H54 (cell line): Measurements from ENCODE around the gene MAP4K2.

Source experiments
- DNase-seq: peaks from one replicate; pipeline ENCODE4 v3.0.0; 2011; ENCODE audit warnings: low spot score, mixed read lengths; ENCODE audit not compliant: insufficient read length
- FAIRE-seq: peaks from 3 replicates; lab custom pipeline; 2011; peaks lifted over from hg19 to GRCh38; lab: Jason Lieb, UNC
- POLR2A ChIP-seq: IDR thresholded peaks from 2 replicates; pipeline ENCODE4 v1.6.1; 2011; ENCODE audit warnings: low read depth, mild to moderate bottlenecking, low read length

Gene MAP4K2

GRCh38 chr11:64767344-64768299, 35.4 kb downstream of the MAP4K2 start:
- no peak for FAIRE-seq
- DNase-seq = no peak
- no peak for TF ChIP-seq POLR2A

GRCh38 chr11:64766881-64767280, 36.1 kb downstream of the MAP4K2 start:
- TF ChIP-seq POLR2A = no peak
- no peak for FAIRE-seq
- DNase-seq = no peak

GRCh38 chr11:64765851-64766665, 37.0 kb downstream of the MAP4K2 start:
- DNase-seq (no peak), FAIRE-seq (no peak)
- no peak for TF ChIP-seq POLR2A

DNA sequence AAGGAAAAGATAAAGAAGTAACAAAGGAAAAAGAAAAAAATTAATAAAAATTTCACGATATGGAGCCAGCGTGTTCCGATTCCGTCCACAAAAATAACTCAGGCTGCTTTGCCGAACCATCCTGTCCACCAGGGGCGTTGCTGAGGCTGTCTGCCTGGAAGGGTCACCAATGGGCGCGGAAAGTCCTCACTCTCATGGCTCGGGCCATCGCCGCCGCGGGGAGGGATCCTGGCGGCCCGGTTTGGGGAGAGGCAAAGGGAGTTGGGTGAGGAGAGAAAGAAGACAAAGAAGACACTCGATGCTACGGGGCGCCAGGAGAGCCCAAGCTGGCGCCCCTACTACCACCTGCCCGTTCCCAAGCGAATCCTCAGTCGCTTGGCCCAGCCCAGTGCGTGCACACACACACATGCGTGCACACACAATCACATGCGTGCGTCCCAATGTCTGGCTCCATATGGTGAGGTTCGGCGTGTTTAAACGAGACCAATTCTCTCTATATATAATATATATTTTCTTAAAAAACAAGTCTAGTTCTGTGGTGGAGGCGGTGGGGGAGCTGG, 37.6 kb downstream of the MAP4K2 start:
- no peak for DNase-seq
- FAIRE-seq = no peak
- TF ChIP-seq POLR2A = no peak

- TF ChIP-seq POLR2A = no peak
- FAIRE-seq (no peak), DNase-seq (no peak)
Observed at GRCh38 chr11:64764753-64765152, 38.3 kb downstream of the MAP4K2 start.

GRCh38 chr11:64764040-64764611, 38.9 kb downstream of the MAP4K2 start:
- DNase-seq (no peak), FAIRE-seq (no peak)
- no peak for TF ChIP-seq POLR2A

GRCh38 chr11:64763526-64764039, 39.4 kb downstream of the MAP4K2 start:
- FAIRE-seq (no peak), DNase-seq (no peak)
- no peak for TF ChIP-seq POLR2A

DNA sequence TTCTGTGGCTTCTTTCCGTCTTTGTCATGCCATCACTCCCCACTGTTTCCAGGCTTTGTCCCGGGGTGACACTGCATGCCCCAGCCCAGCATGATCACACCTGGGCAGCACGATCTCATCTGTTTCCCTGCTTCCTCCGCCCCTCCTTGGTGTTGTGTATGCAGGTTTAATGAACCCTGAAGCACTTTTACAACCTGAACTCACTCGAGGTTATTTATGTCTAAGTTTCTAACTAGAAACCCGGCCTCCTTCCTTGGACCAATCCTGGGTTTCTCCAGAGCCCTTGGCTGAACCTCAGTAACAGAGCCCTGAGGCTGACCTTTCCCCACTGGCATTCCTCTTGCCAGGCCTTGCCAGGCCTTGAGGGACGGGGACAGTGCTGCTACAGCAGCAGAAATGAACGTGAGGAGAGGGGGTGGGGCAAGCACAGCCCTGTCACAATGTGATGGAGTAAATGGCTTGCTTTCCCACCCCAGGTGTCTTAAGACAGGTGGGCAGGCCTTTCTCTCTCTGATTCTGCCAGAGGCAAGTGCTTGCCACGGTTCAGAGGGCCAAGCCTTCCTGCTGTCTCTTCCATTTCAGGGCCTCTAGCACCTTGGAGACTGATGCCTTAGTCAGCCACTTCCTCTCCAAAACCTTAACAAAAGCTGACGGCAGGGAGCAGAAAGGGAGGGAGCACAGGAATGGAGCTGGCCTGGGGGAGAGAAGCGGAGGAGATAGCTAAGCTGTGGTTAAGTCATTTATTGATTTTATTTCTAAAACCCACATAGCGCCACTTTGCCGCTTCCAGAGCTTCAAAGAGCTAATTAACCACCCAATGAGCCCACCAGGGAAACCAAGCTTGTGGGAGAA, 40.1 kb downstream of the MAP4K2 start:
- DNase-seq (no peak), FAIRE-seq (no peak)
- no peak for TF ChIP-seq POLR2A

GRCh38 chr11:64762277-64762673, 40.7 kb downstream of the MAP4K2 start:
- DNase-seq (no peak), FAIRE-seq (no peak)
- TF ChIP-seq POLR2A = no peak

DNA sequence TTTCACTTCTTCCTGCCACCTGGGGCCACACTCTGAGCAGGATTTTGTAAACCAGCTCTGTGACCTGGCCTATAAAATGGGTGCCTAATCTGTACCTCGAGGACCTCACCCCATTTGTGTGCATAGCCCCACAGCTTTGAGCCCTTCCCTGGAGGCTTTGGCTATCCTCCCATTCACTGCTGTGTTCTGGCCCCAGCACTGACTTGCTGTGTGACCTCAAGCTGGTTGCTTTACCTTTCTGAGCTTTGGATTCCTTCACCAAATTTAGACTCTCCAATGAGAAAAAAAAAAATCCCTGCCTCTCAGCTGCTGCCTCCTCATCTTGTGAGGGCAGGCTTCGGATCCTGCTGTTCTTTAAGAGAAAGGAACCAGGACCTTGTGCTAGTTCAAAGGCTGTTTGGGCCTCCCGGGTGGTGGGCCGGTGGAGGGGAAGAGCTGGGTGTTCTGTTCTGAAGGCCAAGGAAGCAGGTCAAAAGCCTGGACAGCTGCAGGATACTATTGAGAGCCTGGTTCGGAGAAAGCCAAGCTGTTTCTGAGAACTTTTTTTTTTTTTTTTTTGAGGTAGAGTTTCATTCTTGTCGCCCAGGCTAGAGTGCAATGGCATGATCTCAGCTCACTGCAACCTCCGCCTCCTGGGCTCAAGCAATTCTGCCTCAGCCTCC, 42.1 kb downstream of the MAP4K2 start:
- no peak for FAIRE-seq
- no peak for TF ChIP-seq POLR2A
- no peak for DNase-seq

DNA sequence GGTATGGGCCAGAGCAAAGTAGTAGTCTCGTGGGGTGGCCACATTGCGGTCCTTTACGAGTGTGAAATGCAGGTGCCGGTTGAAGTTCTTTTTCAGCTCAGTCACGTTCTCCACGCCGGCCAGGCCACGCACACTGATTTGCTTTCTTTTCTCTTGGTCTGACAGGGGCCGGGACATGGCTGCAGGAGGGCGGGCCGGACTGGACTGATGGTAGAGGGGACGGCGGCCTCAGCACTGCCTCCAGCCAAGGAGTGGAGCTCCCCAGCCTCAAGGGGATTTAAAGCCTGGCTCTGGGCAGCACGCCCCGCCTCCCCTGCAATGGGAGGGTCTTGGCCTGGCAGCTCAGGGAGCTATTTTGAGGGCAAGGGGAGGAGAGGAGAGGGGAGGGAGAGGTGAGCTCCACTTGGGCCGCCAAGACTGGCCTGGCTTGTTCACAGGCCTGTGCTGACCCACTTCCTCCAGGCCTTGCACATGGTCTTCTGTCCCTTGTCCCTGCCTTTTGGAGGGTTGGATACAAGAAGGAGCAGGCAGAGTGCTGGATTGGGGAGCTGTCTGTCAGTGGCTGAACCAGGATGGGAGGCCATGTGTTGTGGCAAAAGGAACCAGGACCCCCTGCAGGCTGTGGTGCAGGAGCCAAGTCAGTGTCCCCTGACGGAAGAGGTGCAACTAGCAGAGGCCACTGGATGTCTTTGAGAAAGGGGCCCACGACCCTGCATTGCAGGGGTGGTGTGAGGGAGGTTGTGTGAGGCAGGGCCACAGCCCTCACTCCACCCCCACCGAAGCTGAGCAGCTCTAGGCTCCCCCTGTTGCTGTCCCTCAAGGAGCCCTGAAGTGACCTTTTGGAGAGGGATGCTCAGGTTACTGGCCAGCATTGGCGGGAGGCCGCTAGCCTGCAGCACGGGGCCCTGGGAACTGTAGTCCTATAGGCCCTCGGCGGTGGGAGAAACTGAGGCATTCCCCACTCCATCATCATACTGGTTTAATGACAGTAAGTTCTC, 43.0 kb downstream of the MAP4K2 start, which contains the start of gene PYGM:
Gene PYGM (minus strand): TSS at position 253 of the 998 bp plus-strand sequence. CDS start 76 bp downstream, at position 177.
- TF ChIP-seq POLR2A = no peak
- DNase-seq (no peak), FAIRE-seq (no peak)
